ENCODE measurements around the gene TAF5L.

TAF5L gene

DNA sequence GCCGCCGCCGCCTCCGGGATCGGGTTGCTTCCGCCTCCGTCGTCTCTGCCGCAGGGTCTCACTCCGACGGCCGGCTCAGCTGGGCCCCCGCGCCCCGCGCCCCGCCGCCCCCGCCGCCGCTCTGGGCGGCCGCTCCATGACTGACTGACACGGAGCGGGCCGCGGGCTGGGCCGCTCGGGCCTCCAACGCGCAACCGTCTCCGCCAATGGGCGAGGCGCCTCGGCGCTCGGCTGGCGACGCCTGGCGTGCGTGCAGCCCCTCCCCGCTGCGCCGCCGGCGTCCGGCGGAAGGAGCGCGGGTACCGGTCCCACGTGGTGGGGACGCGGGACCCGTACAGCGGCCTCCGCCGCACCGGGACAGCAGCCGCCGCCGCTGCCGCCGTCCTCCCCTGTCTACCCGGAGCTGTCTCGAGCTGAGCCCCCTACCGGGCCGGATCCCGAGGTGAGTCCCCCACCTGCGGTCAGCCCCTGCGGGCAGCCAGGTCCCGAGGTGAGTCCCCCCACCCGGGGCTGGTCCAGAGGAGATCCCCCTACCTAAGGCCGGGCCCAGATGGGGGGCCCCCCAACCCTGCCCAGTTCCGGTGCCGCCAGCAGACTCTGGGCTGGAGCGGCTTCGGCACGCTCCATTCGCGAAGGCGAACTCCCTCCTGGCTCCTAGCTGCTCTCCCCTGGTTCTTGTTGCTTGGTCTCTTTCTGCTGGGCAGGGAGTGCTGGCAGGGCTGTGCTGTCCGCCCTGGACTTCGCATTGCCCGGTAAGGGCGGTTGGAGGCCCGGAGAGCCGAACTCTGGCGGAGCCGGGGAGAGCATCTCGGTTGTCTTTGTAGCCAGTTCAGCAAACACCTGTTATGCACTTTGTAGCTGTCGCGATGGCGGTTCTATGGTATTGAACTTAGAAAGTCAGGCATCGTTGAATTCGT is at the start of gene TAF5L, which contains the start of gene URB2:
Gene TAF5L, minus strand, starts transcription at position 208 of the 917 bp plus-strand sequence. CDS start 11,640 bp downstream, outside the sequence.
Gene URB2, plus strand, starts transcription at position 333 of the 917 bp plus-strand sequence. CDS start 1,387 bp downstream, outside the sequence.
- DNase-seq: peak; percentile 68

DNA sequence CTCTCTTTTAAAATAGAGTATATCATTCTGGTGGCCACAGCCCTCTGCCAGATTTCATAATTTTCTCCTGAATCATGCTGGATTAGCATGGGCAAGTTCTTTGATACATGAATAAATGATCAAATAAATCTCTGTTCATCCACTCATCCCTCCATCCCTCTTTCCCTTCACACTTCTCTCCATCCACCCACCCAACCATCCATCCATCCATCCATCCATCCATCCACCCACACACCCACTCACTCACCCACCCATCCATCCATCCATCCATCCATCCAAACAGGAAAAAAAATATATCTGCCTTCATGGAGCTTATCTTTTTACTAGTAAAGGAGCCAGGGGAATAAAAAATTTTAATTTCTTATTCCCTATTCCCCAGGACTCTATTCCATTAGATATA is 49.5 kb upstream of the TAF5L start:
- no peak for DNase-seq

DNA sequence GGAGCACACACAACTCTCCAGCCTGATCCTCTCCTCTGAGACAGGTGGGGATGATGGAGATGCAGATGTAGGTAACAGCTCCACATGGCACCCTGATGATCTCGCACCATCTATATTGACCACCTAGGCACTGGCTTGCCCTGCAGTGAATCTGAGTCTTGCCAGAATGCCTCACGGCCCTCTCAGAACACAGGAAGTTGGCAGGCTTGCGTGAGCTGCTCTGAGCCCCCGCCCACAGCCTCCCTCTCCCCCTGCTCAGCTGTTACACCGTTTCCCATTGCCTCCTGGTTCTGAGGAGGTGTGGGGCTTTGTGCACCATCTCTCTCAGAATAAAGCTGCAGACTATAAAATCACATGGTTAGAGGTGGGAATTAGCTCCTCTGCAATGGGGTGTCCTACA is 48.1 kb upstream of the TAF5L start:
- no peak for DNase-seq

GRCh38 chr1:229672246-229672645 is 46.3 kb upstream of the TAF5L start:
- no peak for DNase-seq

DNA sequence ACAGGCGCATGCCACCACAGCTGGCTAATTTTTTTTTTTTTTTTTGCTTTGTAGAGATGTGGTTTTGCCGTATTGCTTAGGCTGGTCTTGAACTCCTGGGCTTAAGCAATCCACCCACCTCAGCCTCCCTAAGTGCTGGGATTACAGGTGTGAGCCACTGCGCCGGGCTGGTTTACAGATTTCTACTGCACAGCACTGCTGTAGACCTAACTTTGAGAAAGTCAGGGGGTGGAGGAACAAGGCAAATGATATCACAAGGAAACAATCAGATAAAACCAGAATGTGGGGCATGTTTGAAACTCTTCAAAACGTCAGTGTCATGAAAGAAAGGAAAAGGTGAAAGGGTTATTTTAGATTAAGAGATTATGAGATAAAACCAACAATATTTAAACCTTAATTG is 45.4 kb upstream of the TAF5L start:
- DNase-seq: no peak

- no peak for DNase-seq
Observed at GRCh38 chr1:229669333-229669732, 43.4 kb upstream of the TAF5L start.

DNA sequence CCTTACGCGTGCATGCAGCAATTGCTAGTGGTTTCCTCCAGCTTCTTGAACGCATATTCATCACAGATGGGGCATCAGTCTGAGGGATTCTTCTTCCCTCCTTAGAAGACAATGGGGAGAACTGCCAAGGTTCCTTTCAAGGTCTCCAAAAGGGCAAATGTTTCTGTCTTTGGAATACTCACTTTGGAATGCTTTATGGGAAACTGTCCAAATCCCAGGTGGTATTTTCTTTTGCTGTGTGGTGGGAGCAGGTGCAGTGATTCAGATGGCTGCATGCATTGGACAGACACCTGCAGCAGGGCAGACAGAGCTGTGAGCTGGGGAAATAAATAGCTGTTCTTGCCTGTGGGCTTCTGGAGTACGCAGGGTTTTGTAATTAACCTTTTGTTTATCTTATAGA is 40.7 kb upstream of the TAF5L start:
- DNase-seq: peak; percentile 36

DNA sequence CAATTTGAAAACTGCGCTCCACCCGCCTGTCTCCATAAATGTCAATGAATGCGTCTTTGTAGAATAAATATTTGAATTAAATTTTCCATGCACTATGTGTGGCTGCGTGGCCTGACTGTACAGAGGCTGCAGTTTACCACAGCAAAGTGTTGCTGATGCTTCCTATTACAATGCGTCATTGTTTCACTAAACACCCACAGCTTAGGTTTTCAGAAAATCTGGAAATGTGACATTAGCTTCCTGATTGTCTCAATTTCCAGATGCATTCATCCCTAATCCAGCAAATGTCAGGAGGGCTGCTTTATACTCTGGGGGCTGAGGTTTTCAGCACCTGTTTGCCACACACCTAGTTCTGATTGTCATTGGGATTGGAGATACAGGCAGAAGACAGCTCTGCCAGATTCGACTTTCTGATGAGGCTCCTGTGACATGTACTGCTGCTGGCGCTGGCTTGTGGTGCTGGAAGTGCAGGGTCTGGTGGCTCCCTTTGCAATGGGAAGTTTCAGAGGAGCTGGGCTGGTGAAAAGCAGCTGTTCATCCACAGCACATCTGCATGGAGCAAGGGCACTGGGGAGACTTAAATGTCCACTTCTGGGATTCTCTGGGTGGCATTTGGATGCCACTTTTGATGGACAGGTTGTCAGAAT is 40.1 kb upstream of the TAF5L start:
- DNase-seq: no peak

DNA sequence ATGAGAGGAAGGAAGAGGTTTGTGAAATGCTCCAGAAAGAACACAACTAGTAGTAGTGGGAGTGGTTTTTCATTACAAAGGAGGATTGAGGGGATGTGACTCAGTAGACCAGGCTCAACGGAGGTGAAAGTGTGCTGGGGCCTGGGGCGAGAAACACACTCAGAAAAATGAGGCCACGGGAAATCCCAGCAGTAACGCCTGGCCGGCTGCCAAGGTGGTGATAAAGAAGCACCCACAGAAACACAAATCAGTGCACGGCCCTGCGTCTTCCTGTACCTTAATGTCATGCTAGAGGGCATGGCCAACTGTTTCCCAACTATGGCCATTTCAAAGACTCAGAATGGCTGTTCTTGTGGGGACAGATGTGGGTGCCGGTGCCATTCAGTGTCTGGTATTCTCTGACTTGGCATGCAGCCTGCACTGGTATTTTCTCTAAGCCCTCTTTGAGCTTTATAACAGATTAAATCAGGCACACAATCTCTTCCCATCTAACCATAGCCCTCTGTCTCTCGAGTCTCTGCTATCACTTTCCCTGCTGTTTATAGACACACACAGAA is 38.3 kb upstream of the TAF5L start:
- DNase-seq: peak; percentile 3

DNA sequence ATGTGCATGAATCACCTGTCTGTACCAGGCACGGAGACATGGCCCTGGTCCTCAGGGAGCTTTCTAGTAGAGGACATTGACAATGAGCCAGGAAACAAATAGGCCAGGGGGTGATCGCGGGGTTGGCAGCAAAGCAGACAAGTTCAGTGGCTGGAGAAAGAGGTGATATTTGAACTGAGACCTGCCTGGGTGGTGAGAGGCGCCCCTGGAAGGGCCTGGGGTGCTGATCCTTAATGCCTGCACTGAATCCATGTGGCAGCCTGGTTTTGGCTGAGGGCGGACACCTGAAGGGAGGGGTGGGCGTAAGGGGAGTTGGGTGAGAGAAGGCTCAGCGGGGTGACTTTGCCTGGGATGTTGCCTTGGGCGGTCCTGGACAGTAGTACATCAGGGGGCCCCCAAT is 36.0 kb upstream of the TAF5L start:
- no peak for DNase-seq

- peak; percentile 75 for DNase-seq
Observed at GRCh38 chr1:229661022-229661877, 35.3 kb upstream of the TAF5L start.

GRCh38 chr1:229657993-229658755 is 32.3 kb upstream of the TAF5L start:
- DNase-seq: no peak

DNA sequence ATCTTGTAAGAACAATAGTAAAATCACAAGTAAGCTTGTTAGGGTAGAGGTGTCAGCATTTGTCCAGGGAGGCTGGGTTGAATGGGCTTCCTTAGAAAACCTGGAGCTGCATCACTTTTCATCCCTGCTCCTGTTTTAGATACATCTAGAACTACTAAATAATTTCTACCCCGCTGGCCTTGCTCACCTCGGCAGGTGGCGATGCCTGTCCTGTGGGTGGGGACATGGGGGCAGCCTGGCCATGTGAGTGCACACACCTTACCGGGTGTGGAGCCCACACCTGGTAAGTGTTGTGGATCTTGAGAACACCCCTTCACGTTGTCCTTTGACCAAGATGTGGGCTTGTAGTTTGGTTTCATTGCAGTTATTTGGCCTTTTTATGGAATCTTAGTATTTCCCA is 29.9 kb upstream of the TAF5L start:
- DNase-seq: no peak

- no peak for DNase-seq
Observed at GRCh38 chr1:229653420-229653819, 27.5 kb upstream of the TAF5L start.

DNA sequence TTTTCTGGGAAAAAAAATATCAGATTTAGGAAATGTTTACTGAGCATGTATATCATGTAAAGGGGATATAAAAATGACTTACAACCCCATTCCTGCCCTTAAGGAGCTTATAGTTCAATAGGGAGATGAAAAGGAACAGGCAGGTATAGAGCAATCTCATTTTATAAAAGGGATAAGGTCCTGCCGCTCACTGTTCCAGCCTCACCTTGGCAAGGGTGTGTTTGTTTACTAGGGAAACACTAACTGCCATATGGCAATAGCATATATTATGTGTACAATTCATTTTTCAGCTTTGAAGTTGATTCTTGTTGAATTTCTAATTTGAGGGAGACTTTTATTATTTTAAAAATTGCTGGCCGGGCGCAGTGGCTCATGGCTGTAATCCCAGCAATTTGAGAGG is 25.6 kb upstream of the TAF5L start:
- DNase-seq: no peak

DNA sequence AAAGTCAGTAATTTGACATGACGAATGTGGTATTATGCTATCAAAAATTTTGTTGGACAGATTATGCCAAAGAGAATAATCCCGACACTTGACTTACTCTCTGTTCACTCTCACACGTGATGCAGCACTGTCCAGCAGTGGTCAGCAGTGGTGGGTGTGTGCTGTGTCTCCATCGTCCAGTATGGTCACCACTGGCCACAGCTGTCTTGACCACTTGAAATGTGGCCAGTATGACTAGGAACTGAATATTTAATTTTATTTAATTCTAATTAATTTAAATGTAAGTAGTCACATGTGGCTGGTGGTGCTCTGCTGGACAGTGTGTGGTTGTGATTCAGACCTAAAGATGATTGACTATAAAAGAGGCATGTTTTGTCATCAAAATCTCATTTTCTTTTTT is 24.1 kb upstream of the TAF5L start:
- DNase-seq: no peak

DNA sequence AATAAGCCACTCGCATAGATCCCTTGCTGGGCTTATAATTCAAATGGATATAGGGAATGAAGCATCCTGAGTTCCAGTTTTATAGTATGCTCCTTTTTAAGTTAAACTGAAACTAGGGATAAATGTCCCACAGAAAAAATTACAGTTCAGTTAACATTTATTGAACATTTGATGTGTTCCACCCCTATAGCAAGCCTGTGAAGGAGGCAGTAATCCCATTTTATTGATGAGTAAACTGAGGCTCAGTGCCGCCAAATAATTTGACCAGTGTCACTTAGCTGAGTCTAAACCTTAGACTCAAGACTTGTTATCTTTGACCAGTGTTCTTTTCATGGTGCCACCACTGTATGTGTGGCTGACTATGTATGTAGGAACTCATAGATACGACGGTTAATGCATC is 22.5 kb upstream of the TAF5L start:
- DNase-seq: no peak

DNA sequence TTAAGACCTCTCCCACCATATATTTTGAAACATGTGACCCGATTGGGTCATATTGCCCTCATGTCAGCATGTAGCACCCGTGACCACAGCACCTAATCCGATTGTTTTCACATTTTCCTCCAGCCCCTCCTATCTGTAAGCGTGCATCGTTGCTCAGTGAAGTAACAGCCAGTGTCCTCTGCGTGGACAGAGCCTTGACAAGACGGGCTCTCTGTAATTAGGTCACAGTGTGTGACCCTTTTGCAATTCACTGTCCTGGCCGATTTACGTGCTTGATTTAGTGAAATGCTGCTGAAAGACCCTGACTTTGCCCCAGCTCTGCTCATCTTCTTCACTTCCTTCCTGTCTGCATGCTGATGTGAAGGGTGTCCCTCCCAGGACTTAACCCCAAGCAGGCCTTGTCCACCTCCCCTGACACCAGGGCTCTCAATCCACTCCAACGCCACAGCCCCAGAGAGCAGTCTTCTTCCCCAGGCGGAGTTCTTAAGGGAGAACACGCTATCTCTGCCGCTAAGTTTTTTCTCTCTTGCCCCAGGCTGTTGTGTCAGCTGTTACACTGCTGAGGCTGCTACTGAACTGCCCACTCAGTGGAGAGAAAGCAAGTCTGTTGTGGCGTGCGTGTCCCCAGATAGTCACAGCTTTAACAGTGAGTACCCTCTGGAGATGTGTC is 19.5 kb upstream of the TAF5L start:
- no peak for DNase-seq

GRCh38 chr1:229643996-229644745 is 18.2 kb upstream of the TAF5L start:
- DNase-seq: no peak

DNA sequence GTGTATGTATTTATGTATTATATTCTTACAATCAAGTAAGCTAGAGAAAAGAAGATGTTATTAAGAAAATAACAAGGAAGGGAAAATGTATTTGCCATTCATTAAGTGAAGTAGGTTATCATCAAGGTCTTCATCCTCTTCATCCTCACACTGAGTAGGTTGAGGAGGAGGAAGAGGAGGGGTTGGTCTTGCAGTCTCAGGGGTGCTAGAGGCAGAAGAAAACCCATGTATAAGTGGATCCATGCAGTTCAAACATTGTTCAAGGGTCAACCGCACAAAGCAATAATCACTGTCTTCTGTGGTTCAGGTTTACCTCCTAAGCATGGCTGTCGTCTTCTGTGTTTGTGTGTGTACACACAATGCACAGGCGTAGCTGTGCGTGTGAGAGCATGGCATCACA is 17.0 kb upstream of the TAF5L start:
- DNase-seq: no peak

DNA sequence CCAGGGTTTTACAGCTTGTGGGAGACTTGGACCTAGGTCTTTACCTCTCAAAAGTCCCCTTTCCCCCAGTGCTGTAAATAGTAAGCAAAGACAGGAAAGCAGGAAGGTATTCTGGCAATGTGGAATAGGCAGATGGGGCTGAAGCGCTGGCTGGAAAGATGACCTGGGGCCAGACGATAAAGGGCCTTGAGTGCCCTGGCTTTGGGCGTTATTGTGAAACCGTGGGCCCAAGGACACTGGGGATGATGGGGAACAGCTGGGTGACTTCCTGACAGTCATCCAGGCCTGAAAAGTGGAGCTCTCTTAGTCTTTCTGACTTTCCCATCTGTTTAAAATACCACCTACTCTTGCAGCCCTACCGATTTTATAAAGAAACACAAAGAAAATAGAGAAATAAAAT is 16.5 kb upstream of the TAF5L start:
- no peak for DNase-seq
